CD4-positive, alpha-beta T cell treated with Interleukin-12 subunit alpha and Interleukin-12 subunit beta, for 1 hour (primary cell): Measurements from ENCODE around the gene ZDHHC14.

Source experiments
- DNase-seq: peaks from one replicate; pipeline ENCODE4 v3.0.0-alpha.2; 2020

ZDHHC14 gene

DNA sequence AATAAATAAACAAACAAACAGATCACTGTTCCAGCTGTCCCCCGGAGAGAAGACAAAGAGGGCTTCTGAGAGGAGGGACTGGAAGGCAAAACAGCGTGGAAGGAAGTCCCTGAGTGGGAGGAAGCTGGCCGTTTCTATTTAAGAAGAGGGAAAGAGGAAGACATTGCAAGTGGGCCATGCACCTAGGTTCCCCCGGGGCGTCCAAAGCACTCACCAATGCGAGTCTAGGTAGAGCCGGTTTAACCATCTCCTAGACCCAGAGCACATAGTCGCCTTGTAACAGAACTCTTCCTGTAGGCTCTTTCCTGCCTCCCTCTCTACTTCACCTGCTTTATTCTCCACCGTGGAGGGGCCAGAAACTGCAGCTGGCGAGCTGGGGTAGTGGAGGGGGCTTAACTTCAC, 158.4 kb downstream of the ZDHHC14 start:
- no peak for DNase-seq

DNA sequence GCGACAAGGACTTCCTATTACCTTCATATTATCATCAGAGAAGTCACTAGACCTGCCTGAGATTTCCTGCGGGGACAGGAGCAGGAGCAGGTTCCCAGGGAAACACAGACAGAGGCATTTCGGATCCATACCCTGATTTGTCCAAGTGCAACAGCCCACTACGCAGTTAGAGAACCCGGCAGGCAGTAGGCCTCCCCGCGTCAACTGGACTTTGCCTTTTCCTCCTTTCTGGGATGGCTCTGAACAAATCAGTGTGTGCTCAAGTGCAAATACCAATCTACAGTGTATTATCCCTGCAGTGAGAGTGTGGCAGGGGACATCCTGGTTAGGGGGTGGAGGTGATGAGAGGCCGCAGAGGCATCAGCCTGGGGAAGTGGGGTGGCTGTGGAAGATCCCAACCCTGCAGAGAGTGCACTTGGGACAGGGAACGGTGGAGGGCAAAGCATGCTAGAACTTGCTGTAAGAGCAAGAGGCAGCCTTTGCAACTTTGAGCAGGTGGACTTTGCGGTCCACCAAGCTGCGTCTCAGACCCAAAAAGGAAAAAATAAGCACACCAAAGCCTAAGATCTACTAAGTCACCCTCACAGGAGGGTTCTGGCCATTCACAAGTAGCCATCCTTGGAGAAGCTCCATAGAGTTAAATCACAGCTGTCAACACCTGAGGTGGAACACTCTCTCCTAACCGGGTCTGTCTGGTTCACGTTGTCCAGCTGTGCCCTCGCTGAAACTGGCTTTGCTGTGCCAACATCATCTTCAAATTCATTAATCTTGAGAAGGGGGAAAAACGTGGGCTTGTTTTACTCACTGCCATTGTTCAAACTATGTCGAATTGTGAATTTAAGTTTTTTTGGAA, 159.1 kb downstream of the ZDHHC14 start:
- DNase-seq, result no peak

DNA sequence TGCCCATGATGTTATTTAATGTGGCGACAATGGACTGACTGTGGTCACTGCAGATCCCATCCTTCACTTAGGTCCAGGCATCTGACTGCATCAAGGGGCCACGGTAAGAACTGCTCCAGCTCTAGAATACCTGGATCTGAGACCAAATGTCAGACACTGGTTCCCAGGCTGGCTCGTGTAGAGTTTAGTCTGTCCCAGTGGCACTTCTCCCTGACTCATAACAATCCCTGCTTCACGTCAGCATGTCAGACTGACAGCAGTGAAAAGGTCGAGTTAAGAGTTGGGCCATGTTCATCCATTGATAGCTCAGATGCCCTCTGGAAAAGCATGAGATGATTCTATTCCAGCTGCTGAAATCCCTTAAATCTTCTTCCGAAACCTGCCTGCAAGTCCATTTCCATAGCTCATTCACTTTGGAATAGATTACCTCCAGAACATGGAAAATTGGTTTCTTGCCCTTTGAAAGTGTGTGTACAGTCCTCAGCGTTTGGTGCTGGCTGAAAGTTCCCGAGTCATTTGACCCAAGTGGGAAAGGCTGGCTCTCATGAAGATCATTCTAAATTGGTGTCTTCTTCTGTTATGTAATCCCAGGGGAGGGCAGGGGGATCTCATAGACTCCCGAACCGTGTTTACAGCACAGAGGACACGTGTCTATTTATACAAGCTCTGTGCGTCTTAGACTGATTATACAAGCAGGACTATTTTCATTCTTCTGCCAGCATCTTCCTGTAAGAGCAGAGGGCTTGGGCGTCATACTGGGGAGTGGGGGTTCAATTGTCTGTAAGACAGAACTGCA, 160.8 kb downstream of the ZDHHC14 start:
- no peak for DNase-seq

DNA sequence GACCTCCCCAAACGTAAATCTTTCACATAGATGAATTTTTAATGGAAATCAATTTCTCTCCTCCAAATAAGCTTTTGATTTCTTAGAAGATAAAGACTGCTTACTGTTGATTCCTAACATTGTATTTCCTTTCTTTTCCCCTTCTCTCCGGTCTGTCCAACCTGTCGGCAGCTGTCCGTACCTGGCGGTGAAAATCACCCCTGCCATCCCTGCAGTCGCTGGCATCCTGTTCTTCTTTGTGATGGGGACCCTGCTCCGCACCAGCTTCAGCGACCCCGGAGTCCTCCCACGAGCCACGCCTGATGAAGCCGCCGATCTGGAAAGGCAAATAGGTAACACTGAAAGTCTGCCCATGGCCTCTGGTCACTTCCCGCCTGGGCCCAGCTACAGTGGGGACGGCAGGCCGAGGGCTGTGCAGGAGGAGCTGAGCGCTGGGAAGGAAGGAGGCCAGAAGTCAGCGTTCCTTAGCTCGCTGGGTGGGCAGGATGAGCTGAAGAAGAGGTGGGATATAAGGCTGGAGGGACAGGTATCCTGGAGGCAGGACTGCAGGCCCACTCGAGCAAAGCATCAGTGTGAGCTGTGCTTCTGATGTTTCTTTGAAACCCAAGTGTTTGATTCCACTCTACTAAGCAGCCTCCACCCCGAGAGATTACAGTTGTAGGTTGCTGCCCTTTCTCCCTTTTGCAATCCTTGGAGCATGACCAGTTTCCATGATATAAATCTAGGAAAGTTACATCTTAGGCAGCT, 161.6 kb downstream of the ZDHHC14 start:
- no peak for DNase-seq

DNA sequence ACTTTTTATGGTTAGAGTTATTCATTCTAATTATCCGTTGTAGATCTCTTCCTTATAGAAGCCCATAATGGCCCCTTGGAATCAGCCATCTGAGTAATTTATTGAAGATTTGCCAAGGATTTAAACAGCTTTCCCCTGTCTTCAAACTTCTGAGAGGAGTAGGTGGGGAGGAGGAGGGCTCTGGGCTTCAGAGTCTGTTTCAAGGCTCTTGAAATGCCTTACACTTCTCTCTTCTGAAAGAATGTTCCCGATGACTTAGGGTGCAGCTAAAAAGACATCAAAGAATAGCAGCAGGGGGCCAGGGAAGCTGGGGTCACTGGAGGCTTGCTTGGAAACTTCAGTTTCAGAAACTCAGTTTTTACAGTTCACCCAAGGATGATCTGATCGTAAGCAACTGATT, 165.3 kb downstream of the ZDHHC14 start:
- no peak for DNase-seq

DNA sequence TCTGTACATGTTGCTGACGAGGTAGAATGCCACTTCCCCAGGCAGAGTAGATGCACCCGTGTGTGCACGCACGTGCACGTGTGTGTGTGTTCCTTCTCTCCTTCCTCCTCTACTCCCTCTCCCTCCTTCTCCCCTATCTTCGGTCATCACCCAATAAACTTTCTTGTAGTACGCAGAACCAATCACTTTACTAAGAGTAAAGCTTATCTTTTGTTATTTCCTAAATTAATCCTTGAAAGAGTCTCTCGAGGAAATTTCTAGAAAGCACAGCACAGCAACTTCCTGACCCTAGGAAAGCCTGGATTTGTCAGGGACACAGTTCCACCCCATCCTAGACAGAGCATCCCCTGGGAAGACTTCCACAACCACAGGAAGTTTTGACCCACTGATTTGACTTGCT, 166.1 kb downstream of the ZDHHC14 start:
- DNase-seq, result no peak

DNA sequence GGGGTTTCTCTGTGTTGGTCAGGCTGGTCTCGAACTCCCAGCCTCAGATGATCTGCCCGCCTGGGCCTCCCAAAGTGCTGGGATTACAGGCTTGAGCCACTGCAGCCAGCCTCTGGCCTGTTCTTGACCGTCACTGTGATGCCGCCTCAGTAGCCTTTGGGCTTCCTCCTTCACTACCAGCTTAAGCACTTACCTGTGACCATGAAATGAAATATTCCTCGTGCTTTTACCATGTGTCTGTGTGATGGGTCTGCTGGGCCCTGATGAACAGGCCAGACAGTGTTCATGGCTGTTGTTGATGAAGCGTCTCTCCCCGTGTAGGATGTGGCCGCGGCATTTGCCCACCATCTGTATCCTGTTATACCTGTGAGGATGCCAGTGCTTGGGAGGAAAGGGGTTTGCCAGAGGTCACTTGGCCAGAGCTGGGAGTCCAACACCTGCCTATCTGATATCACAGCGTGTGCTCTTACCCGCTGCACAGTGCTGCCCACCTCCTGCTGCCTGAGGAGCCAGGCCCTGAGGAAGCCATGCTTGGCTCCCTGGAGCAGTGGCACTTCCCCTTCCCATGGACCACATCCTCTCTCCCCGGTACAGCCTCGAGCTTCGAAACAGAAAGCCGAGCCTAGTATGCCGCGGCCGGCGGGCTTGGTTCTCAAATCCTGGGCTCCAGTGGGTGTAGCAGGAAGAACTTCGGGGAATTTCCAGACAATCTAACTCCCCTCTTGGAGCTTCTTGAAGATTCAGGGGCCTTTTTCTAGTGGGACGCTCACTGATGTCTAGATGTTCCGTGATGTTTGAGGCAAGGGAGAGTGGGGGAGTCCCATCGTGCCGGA, 167.9 kb downstream of the ZDHHC14 start:
- DNase-seq, result no peak

DNA sequence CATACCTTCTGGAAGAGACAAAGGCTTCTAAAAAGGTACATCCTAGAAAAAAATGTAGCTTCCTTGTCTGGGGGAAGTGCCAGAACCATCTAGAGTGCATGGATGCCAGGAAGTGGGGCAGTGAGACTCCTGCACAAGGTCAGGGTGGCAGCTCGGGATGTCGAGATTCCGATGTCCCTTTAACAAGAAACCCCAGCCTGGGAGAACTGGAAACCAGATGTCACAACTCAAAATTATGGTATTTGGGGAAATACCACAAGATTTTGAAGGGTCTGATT, 168.4 kb downstream of the ZDHHC14 start:
- no peak for DNase-seq

DNA sequence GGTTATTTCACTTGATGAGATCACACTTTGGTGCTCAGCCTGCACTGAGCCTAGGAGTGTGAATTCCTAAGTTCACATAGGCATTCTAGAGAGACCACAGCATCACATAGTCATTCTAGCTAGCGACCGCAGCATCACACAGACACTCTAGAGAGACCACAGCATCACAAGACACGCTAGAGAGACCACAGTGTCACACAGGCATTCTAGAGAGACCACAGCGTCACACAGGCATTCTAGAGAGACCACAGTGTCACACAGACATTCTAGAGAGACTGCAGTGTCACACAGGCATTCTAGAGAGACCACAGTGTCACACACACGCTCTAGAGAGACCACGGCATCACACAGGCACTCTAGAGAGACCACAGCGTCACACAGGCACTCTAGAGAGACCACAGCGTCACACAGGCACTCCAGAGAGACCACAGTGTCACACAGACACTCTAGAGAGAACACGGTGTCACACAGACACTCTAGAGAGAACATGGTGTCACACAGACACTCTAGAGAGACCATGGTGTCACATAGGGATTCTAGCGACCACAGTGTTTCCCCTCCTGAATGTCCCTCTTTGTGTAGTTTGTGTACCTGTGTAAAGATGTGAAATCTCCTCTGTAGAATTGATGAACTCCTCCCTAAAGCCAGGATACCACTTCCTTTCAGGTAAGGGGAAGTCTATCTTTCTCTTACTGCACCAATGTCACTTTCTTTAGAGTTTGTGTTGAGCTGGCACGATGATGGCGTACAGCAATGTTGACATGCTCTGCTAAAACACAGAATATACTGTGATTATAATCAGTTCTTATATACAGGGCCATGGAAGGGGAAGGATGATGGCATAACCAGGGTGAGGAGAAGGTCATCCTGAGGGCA, 169.4 kb downstream of the ZDHHC14 start:
- DNase-seq, result peak; percentile 50

DNA sequence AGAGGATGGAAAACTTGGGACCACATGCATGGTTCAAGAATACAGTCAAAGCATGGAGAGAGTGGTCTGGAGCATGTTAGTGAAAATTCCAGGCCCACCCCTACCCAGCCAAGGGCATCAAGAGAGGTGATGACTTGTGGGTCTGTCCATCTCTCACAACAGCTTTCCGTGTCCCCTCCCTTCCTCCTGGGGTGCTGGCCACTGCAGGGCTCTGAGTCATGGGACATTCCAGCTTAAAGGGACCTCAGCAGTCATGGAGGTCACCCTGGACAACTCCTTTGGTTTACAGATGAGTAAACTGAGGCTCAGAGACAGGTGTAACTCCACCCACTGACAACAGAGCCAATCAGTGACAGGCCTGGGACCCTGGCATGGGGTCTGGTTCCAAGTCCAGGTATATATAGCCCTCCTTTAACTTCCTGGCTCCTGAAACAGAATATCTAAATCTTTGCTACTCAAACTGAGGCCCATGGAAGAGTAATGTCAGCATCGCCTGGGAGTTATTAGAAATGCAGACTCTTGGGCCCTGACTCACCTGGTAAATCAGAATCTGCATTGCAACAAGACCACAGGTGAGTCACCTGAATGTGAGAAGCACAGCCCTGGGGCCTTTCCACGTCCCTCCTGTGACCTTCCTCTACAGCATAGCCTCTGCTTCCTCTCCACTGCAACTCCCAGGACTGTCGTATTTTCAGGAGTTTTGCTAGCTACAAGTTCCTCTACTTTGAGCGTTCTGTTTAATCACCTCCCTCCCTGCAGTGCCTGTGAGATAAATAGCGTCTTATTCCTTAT, 170.2 kb downstream of the ZDHHC14 start:
- DNase-seq, result no peak

DNA sequence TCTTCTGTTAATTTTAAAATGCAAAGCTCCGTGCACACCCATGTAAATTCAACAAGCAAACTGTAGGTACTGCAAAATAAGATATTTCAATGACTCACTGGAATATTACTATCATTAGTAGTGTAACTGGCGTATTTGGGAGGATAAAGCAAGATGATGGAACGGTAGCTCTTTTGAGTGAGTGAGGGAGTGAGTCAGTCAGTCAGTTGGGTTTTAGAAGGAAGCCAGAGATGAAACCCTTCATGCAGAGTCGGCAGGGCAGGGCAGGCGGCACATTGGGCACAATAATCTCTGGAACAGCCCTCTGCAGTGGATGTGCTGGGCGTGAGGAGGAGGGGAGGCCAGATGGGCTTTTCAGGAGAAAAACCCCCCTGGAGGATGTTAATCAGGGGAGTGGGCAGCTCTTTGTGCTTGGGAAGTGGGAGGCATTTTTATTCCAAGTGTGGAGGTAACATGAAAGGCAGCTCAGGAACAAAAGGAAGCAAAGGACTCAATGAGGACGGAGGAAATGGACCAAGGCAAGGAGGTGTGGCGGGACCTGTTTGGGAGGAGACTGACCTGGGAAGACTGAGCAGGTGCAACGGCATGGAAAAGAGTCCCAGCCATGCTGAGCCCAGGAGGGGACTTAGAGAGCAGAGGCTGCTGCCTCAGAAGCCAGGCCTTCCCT, 171.2 kb downstream of the ZDHHC14 start:
- no peak for DNase-seq

DNA sequence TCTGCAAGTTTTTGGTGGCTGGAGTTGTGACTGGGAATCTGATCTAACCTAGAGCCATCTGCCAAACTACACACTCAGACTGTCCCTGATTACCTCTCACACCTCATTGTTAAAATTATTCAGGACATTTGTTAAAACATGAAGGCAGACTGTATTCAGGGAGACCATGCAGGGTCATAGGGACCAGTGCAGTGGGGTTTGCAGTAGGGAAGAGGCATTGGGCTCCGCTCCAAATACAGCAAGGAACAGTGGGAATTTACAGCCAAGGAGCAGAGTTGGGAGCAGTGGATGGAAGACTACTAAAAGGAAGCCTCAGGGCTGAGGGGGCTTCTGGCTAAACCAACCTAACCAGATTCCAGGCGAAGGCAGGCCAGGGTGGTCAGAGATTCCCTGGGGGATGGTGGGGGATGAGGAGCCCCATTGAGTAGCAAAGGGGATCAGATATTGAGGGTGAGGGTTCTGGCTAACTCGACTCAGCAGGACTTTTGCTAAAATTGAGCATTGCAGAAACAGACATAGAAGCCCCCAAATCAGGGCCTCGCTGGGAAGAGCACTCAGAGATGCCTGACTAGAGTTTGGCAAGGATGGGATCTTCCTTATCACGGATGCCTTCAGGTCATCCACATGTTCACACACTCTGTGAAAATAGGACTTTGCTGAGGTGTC, 172.0 kb downstream of the ZDHHC14 start:
- DNase-seq, result no peak

DNA sequence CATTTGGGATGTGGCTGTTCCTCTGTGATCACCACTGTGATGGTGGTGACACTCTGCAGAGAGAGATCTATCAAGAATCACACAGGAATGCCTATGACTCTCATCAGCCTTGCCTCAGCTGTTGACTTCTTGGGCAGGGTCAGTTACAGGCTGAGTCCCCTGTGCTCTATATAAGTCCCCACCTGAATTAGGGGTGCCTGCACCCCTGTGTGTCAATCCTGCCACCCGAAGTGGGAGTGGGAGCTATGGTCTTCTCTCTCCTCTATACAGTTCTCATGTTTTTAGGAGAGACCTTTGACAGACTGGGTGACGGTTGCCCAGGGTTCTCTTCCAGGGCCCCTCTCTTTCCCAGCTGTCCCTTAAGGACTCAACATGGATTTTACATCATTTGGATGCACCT, 173.8 kb downstream of the ZDHHC14 start:
- DNase-seq, result no peak

DNA sequence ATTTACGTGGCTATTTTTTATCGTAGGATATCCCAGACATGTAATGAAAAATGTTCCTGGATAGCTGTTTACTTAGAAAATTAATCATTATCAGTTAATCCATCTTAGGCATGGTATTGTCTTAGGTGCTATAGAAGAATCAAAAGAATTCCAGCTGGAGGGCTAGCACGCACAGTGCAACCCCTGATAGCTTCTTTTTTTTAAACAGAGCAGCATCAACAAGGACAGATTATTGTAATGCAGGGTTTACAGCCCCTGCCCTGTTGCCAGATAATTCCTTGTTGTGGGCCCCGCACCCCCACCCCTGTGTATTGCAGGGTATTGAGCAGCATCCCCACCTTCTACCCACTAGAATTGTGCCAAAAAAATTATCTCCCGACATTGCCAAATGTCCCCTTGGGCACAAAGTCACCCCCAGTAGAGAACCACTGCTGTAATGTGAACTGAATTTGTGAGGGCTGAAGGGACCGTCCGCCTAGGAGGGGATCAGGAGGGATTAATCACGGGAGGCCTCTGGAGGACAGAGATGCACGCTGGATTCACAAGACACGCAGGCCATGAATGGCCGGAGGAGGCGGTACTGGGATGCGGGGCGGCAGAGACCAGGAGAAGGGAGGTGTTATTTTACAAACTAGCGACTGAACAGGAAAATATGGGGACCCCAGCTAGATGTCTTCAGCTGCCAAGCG, 174.6 kb downstream of the ZDHHC14 start:
- no peak for DNase-seq

DNA sequence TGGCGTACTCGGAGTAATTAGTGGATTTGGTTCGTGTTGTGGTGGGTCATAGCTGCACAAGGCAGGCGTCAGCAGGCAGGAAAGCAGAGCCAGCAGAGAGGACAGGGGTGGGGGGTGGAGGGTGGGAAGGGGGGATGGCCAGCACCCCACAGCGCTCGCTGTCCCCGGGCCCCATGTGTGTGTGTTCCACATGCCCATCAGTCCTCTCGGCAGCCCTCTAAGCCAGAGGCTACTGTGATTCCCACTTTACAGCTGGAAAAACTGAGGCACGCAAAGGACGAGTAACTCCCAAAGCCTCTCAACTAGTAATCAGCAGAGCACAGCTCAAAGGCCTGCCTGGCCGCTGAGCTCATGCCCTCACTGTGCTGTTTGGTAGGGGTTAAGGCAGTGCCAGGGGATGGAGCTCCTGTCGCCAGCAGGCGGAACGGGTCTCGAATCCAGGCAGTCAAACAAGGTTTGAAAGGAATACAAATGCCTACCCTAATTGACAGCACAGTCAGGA, 175.2 kb downstream of the ZDHHC14 start:
- no peak for DNase-seq

DNA sequence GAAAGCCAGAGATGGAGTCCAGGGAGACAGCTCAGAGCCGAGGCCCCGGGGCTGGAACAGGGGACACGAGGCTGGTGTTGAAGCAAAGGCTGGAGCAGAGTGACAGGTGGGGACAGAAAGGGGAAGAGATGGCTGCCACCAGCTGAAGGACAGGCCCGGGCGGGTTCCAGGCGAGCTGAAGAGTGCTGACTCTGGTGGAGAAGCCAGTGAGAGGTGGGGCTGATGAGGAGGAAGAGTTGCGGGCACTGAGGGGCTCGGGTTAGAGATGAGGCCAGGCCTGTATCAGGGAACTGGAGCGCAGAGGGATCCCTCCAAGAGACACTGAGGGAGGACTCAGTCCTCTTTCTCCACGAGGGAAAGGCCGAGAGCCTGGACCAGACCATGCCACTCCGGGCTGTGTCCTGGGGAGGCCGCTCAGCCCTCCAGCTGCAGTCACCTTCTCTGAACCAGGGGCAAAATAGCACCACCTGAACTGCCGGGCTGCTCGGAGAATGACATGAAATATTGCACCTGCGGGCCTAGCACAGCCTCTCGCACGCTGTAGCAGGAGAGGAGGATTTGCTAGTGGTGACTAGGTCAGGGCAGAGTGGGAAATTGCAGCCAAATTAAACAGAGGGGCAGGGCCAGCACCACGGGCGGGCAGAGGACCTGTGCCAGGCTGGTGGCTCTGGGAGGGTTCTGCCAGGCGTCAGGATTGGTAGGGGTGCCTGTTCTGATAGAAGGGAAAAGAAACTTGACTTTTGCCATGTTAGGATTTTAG, 175.9 kb downstream of the ZDHHC14 start:
- no peak for DNase-seq

DNA sequence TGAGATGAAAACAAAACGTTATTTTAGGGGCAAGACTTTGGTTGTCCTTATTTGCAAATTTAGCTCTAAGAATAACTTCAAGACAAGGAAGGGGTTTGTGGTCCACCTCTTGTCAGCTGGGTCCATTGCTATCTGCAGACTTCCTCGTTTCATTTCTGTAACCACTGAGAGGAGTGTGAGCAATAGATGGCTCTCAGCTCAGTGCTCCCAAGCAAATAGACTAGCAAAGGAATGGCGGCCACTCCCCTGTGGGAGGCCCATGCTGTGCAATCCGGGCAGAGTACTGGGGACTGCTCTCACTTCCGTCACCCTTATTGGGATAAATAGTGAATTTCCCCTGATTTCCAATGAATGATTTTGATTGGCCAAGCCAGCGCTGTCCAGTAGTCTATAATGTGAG, 176.6 kb downstream of the ZDHHC14 start:
- no peak for DNase-seq

DNA sequence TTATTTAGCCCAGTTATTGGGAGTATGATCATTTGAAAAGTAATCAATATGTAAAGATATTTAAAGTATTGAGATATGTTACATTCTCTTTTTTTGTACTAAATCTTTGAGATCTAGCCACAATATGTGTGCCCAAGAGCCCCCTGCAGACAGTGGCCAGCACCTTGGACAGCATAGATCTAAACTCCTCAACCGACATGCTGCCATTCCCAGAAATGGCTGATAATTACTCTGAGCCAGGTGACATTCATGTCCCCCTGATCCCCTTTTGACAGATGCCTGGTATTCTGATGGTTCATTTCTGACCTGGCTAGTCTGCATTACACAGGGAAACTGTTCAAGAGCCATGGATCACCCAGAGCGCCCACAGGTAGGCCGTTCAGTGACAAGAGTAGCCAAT, 177.1 kb downstream of the ZDHHC14 start:
- no peak for DNase-seq
